ENCODE results near the gene RELL1.

RELL1 gene

DNA sequence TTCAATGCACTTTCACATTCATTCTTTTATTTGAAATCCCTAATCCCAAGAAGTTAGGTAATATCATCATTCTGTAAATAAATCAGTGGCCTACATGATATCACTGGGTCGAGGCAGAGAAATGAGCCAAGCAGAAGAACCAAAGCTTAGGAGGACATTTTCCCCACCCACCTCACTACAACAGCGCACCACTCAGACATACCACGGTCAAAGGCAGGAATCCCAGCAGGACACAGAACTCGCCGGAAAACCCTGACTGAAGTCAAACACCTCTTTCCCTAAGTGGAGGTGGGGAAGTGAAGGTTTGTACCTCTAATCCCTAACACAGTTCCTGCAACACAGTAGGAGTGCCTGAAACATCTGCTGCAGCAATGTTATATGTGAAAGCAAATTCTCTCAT, 21.5 kb downstream of the RELL1 start:
- no peak for DNase-seq

- no peak for DNase-seq
These were observed 22.6 kb downstream of the RELL1 start for GRCh38 chr4:37663552-37663951.

GRCh38 chr4:37662861-37663390, 23.2 kb downstream of the RELL1 start:
- DNase-seq: no peak

- no peak for DNase-seq
These were observed 23.9 kb downstream of the RELL1 start for GRCh38 chr4:37662251-37662650.

GRCh38 chr4:37661772-37662171, 24.4 kb downstream of the RELL1 start:
- no peak for DNase-seq

GRCh38 chr4:37659696-37660095, 26.5 kb downstream of the RELL1 start:
- DNase-seq: no peak

DNA sequence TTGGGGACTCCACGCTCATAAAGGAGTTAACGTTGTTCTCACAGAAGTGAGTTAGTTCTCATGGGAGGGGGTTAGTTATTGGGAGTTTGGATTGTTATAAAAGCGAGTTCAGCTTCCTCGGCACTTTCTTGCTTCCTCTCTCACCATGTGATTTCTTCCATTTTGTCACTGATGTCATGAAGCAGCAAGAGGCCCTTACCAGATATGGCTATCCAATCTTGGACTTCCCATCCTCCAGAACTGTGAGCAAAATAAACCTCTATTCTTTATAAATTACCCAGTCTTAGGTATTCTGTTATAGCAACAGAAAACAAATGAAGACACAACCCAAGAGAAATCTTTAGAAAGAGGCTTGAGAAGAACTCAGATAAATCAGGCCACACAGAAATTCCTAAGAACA, 29.5 kb downstream of the RELL1 start:
- no peak for DNase-seq

- DNase-seq: no peak
These were observed 32.6 kb downstream of the RELL1 start for GRCh38 chr4:37653601-37654000.

DNA sequence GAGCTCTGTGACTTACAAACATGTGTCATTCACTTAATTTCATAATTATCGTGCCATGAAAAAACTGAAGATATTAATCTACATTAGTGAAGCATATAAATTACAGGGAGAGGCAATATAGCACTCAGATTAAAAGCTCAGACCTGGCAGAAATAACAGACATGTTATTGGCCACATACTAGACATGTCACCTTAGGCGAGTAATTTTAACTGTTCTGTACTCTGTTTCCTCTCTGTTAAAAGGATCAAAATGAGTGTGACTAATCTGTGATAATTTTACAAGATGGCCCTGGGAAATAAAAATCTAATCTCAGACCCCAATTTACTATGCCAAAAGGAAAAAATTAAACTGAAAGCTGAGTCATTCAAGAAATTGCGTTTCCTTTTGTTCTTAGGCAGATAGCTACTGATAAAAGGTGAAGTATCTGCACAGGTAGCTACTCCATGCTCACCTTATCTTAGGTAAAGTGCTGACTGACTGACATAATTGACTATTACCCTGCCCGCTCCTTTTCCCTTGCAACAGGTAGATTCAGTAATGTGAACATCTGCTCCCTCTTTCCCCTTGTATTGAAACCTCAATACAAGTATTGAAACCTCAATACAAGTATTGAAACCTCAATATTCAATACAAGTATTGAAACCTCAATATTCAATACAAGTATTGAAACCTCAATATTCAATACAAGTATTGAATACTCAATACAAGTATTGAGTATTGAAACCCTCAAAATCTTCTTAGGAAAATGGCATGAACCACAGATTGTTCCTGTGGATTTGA, 33.2 kb downstream of the RELL1 start:
- DNase-seq: no peak

GRCh38 chr4:37651781-37652377, 34.3 kb downstream of the RELL1 start:
- no peak for DNase-seq

DNA sequence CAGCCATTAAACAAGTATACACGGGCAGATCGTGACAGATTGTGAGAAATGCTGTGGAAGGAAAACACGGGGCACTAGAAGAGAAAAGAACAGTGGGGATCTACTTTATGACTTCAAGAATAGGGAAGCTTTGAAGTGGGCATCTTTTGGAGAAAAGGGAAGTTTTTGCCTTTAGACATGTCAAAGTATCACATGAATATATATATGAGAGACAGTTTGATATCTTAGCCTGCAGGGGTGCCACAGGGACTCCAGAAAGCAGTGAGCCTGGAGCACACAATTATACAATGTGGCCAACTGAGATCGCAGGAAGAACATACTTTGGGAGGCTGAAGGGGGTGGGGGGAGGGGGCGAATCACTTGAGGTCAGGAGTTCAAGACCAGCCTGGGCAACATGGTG, 35.7 kb downstream of the RELL1 start:
- no peak for DNase-seq

DNA sequence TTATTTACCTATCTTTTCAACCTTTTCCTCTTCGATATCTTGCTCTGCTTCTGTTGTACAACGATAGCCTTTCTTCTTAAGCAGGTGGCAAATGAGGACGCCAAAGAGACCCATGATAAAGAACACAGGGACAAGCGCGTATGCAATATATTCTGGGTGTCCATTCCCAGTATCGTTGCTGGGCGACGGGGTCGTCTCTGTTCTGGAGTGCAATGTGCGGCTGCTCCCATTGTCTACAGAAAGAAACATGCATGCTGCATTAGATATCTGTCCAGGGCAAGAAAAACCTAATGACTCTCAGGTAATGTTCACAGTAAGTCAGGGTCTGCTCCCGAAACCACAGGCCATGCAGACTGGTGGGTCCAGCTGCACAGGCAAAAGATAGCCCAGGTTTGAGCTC, 36.9 kb downstream of the RELL1 start:
- DNase-seq: no peak

DNA sequence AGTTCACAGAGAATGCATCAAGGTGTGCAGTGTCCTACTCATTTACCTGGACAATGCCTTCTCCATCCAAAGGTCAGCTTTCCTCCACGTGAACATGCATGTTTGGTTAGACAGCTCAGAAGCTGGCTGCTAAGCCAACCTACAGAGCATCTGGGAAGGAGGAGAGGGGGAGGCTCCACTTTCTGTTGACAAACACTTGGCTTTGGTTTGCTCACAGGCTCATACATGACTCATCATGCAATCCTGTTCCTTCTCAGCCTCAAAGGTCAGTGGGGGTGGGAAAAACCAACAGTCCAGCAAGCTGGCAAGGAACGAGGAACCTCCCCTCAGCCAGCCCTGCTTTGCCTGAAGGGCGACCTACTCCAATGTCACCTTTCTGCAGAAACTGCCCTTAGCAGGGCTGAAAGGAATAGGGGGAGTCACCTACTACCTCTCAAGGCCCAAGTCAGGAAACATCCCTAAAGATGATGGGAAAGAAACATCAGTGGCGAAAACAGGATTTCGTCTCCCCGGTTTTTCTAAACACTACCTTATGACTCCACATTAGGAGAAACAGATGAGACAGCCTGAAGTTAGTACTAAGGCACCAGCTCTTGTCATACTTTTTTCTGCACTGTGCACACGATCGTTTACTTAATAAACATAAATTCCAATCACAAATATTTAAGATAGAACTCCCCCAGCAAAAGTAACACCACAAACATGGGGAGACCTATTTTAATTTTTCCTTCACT, 37.9 kb downstream of the RELL1 start:
- DNase-seq: no peak

DNA sequence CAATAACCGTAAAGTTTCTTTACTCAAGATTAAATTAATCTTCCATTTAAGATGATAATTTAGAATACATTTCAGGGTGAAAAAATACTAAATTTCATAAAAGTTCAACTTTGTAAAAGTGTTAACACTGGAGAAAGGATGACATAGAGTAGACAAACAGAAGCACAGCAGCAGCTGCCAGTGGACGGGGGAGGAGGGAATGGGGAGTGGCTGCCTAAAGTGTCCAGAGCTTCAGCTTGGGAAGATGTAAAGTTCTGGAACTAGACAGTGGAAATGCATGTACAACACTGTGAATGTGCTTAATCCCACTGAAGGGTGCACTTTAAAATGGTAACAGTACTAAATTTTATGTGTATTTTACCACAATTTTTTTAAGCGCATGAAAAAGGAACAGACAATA, 39.9 kb downstream of the RELL1 start:
- DNase-seq: no peak

- no peak for DNase-seq
These were observed 40.4 kb downstream of the RELL1 start for GRCh38 chr4:37645736-37646135.

GRCh38 chr4:37644962-37645361, 41.2 kb downstream of the RELL1 start:
- DNase-seq: no peak

- no peak for DNase-seq
These were observed 44.0 kb downstream of the RELL1 start for GRCh38 chr4:37641886-37642849.

DNA sequence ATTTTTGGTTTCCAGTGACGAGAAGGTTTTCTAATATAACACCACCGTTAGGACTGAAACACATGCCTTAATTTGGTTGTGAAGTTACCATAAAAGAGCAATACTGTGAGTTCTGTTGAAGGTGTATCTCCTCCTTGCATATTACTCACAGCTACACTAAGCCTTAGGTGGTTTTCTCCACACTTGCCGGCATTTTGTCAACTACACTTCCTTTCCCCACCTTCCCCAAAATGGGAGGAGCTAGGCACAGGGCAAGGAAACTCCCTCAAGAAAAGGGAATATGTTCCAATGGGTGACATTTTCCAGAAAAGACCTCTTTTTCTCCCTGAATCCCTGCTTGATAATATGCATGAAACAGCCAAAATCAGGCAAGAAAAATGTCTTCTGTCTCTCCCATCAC, 44.8 kb downstream of the RELL1 start:
- no peak for DNase-seq

DNA sequence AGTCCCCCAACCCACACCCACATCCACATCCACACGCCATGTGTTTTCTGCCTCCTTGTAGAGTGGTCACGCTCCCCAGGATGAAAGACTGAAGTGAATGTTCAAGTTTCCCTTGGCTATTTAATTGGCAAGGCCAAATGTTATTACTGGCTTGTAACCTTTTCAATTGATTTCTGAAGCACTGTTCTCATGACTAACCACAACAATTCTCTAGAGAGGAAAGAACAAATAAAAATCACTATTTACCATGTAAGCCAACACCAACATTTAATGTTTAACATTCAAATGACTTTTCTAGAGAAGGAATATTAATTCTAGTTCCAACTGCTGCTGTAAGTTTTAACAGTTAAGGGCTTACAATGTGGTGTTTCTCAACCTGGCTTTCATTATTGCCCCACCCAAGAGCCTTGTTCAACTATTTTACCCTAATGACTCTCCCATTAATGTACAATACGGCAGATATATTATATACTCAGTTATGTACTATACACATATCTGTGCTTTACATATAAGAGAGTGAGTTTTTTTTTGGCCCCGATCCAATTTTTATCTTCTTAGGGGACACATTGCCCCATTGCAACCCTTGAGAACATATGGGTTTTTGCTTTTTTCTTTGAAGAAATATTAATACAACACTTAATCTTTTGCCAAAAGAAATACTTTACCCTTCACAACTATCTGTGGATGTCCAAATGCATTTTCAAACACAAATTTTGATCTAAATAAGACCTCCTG, 46.5 kb downstream of the RELL1 start:
- DNase-seq: no peak

GRCh38 chr4:37635155-37635554, 51.0 kb downstream of the RELL1 start:
- no peak for DNase-seq

- no peak for DNase-seq
These were observed 52.0 kb downstream of the RELL1 start for GRCh38 chr4:37634180-37634579.

- DNase-seq: no peak
These were observed 53.3 kb downstream of the RELL1 start for GRCh38 chr4:37632836-37633235.
